ENCODE measurements around the gene CNTN4.

DNA sequence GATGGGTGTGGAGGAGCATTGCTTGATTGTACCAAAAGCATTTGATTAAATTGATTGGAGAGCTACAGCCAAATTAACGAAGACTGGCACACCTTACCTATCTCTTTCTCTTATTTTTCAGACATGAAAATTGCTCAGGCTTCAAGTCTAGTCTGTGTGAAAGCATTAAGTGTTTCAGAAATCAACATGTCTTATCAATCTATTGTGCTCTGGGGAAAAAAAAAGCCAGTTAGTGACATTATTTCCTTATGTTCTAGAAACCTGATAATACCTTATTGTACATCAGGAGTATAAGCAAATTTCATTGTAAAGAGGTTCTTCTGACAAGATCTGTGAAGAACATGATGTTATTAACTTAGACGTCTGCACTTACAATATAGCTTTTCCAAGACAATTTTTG, 546.3 kb downstream of the CNTN4 start:
- TF ChIP-seq CTCF (conservative IDR thresholded peaks at IDR 0.05; ENCODE audit: low read depth in 2 of 2) (no peak), ZNF114 (CRISPR knock-in tag; IDR thresholded peaks at IDR 0.05) (no peak), POLR2AphosphoS5 (IDR thresholded peaks at IDR 0.05; ENCODE audit: low read depth) (no peak), EZH2 (IDR thresholded peaks at IDR 0.05; ENCODE audit: low read depth, unreplicated experiment) (no peak), JUNB (IDR thresholded peaks at IDR 0.05; ENCODE audit: unreplicated experiment) (no peak), EZH2phosphoT487 (IDR thresholded peaks at IDR 0.05; ENCODE audit: unreplicated experiment) (no peak), STAT1 (IDR thresholded peaks at IDR 0.05; ENCODE audit: unreplicated experiment) (no peak), CREB1 (CRISPR knock-in tag; IDR thresholded peaks at IDR 0.05; ENCODE audit: low read depth) (no peak), ZNF331 (CRISPR knock-in tag; IDR thresholded peaks at IDR 0.05; ENCODE audit: low read depth) (no peak), ETS1 (IDR thresholded peaks at IDR 0.05) (no peak)
- TF ChIP-seq, protein P1, sequence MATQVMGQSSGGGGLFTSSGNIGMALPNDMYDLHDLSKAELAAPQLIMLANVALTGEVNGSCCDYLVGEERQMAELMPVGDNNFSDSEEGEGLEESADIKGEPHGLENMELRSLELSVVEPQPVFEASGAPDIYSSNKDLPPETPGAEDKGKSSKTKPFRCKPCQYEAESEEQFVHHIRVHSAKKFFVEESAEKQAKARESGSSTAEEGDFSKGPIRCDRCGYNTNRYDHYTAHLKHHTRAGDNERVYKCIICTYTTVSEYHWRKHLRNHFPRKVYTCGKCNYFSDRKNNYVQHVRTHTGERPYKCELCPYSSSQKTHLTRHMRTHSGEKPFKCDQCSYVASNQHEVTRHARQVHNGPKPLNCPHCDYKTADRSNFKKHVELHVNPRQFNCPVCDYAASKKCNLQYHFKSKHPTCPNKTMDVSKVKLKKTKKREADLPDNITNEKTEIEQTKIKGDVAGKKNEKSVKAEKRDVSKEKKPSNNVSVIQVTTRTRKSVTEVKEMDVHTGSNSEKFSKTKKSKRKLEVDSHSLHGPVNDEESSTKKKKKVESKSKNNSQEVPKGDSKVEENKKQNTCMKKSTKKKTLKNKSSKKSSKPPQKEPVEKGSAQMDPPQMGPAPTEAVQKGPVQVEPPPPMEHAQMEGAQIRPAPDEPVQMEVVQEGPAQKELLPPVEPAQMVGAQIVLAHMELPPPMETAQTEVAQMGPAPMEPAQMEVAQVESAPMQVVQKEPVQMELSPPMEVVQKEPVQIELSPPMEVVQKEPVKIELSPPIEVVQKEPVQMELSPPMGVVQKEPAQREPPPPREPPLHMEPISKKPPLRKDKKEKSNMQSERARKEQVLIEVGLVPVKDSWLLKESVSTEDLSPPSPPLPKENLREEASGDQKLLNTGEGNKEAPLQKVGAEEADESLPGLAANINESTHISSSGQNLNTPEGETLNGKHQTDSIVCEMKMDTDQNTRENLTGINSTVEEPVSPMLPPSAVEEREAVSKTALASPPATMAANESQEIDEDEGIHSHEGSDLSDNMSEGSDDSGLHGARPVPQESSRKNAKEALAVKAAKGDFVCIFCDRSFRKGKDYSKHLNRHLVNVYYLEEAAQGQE (IDR thresholded peaks at IDR 0.05; ENCODE audit: unreplicated experiment), result no peak

Measured in GM23338 (cell line).